IPS-18a (cell line): Measurements from ENCODE around the gene TXNDC11.

Experiments
- H3K27ac ChIP-seq: one replicate; pipeline ENCODE4 v1.5.1; 2013; ENCODE audit warnings: low read length
- H3K27me3 ChIP-seq: one replicate; pipeline ENCODE4 v1.6.1; 2013; ENCODE audit warnings: mild to moderate bottlenecking, low read length; ENCODE audit not compliant: control insufficient read depth, insufficient read depth
- H3K36me3 ChIP-seq: one replicate; pipeline ENCODE4 v1.6.1; 2013; ENCODE audit warnings: low read depth, low read length; ENCODE audit not compliant: control insufficient read depth
- H3K4me1 ChIP-seq: one replicate; pipeline ENCODE4 v1.6.1; 2013; ENCODE audit warnings: low read depth, low read length; ENCODE audit not compliant: control insufficient read depth
- H3K4me3 ChIP-seq: one replicate; pipeline ENCODE4 v1.5.1; 2013; ENCODE audit warnings: low read length
- H3K9ac ChIP-seq: one replicate; pipeline ENCODE4 v1.6.1; 2013; ENCODE audit warnings: mild to moderate bottlenecking, low read length, moderate library complexity
- H3K9me3 ChIP-seq: one replicate; pipeline ENCODE4 v1.6.1; 2013; ENCODE audit warnings: low read depth, low read length; ENCODE audit not compliant: control insufficient read depth

Gene TXNDC11

DNA sequence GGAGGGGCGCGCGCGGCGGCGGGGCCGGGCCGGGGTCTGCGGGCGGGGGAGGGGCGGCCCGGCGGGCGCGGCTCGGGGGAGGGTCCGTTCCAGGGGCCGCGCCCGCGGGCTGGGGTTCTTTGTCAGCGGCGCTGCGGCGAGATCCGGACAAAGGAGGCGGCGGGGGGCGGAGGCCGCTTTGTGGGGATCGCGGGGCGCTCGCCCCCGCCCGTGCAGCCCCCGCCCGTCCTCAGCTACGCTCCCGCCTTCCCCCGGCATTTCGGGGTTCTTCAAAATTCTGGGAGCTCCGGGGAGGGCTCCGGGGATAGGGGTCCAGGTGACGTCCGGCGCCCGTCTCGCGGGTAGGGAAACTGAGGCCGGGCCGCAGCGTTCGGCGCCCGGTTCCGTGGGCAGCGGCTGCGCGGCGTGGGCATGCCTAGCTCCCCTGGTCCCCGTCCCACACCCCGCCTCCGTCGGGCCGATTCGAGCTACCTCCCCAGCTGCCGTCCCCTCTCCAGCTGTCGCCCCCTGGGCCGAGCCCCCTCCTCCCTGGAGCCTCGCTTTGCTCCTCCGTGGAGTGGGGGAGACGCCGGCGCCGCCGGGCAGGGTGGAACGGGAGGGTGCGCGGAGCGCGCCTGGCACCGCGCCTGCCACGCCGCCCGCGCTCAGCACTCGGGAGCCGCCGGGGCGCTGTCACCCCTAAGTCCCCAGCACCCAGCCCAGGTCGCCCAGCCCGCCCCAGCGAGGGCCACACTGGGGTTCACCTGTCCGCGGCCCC, 73.9 kb downstream of the TXNDC11 start:
- no peaks in the 10 kb centered on the region for H3K27me3 ChIP-seq
- H3K9ac ChIP-seq, result peak overlapping the region; percentile 87
- H3K36me3 ChIP-seq, result no peaks in the 10 kb centered on the region
- peaks cover 13% of the 10 kb centered on the region for H3K4me1 ChIP-seq
- H3K27ac ChIP-seq, result no peak overlapping the region
- no peaks in the 10 kb centered on the region for H3K9me3 ChIP-seq
- peak overlapping the region; percentile 70 for H3K4me3 ChIP-seq

DNA sequence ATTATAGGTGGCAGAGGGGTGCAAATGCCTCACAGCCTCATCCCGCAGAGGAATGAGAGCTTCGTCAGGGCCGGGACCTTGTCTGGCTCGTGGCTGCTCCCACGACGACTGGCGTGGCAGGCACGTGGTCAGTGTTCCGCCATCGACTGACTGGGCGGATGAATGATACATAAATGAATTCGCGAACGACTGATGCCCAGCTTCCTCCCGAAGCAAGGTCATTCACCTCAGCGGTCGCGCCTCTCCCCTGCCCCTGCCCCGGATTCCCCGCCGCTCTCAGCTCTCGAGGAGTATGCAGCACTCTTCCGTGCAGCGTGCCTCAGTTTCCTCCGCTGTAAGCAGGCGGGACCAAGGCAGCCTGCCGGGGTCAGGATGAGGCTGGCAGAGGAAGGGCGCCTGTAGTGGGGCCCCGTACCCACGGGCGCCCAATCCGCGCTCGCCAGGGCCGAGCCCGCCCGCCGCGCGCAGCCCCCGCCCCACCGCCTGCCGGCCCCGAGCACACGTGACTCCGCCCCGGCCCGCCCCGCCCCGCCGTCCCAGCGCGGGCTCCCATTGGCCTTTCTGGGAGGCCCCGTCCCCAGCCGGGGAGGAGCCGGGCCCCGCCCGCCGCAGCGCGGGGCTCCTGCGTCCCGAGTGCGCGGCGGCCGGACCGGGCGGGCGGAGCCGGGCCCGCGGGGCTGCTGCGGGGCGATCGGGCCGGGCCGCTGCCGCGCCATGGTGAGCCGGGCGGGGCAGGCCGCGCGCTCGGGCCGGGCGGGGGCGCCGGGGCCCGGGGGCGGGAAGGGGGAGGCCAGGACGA, 74.6 kb downstream of the TXNDC11 start, which contains the start of gene SNN:
TSS of gene SNN (plus strand) at position 632 of the 799 bp plus-strand sequence. CDS start 7,605 bp downstream, outside the sequence.
- H3K9me3 ChIP-seq, result no peaks in the 10 kb centered on the region
- H3K4me3 ChIP-seq, result peak within 1 kb of the TSS; percentile 70
- no peaks in the 10 kb centered on the region for H3K27me3 ChIP-seq
- H3K36me3 ChIP-seq, result no peaks in the 10 kb centered on the region
- H3K9ac ChIP-seq, result peak within 1 kb of the TSS; percentile 87
- no peak within 1 kb of the TSS for H3K27ac ChIP-seq
- H3K4me1 ChIP-seq, result peaks cover 13% of the 10 kb centered on the region

DNA sequence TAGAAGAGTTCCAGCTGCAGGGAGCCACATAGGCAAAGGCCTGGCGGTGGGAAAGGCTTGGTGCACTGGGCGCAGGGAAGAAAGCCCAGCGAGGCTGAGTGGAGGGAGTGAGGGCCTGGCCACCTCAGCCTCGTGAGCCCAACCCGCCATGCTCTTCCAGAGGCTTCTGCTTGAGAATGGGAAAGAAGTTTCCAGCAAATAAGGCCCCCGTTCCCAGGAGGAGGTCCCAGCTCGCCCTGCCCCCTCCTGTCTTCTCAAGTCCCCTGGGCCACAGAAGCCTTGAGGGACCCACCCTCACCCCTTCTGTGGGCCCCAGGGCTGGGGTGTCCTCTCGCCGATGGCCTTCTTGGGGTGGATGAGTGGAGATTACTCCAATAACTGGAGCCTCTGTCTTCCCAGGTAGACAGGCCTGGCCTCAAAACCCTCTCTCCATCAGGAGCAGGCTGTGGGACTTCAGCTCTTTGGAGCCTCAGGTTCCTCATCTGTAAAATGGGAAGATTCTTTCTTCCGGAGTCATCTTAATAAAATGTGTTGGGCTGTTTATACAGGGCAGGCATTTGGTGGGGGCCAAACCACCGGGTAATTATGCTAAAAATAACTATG, 75.3 kb downstream of the TXNDC11 start:
- Histone ChIP-seq H3K9ac (no peak overlapping the region), H3K36me3 (no peaks in the 10 kb centered on the region), H3K9me3 (no peaks in the 10 kb centered on the region), H3K4me3 (no peak overlapping the region), H3K4me1 (peaks cover 13% of the 10 kb centered on the region), H3K27ac (no peak overlapping the region), H3K27me3 (no peaks in the 10 kb centered on the region)

DNA sequence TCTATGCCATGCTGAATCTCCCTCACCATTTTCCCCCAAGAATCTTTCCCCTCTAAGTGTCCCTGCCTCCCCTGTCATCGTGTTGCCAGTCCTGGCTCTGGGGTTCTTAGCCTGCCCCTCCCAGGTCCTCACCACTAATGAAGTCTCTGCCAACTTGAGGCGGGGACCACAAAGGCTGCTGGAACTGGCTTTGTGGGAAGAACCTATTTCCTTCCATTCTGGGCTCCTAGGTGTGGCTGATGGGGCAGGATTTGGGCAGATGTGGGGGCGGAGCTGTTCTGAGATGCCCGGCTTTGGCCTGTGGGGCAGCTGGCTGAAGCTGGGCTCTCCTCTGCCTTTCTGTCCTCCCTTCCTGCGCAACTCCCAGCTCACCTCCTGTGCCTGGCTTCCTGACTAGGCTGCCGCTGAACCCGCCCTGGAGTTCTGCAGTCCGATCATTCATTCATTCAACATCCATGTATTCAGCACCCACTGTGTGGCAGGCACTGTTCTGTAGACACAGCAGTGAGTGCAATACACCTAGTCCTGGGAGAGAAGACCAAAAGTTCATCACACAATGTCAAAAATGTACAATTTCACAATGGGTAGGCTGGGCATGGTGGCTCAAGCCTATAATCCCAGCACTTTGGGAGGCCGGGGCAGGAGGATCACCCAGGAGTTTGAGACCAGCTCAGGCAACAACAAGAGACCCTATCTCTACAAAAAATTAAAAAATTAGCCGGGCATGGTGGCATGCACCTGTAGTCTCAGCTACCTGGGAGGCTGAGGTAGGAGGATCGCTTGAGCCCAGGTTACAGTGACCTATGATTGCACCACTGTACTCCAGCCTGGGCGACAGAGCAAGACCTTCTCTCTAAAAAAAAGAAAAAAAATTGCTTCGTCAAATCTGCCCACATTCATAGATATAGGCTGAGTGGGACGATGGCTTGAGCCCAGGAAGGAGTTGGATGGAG, 76.3 kb downstream of the TXNDC11 start:
- H3K9ac ChIP-seq, result no peak overlapping the region
- H3K36me3 ChIP-seq, result no peaks in the 10 kb centered on the region
- H3K4me3 ChIP-seq, result no peak overlapping the region
- H3K27me3 ChIP-seq, result no peaks in the 10 kb centered on the region
- H3K9me3 ChIP-seq, result no peaks in the 10 kb centered on the region
- peaks cover 13% of the 10 kb centered on the region for H3K4me1 ChIP-seq
- H3K27ac ChIP-seq, result no peak overlapping the region

DNA sequence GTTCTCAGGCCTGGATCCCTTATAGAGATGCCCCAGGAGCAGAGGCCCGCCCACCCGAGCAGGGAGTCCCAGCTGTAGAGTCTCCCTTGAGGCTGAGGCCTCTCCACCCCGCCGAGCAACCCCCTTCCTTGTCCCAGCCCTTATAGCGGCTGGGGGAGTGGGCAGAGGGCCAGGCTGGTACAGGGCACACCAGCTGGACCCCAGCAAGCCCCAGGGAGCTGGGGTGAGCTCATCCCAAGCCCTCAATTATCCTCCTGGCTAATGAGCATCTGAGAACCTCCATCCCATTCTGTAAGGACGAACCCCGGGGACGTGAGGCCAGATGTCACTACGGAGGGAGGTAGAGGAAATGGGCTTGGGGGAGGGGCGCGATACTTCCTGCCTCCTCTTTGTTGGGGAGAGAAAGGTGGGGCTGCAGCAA, 77.6 kb downstream of the TXNDC11 start:
- H3K9ac ChIP-seq, result no peak overlapping the region
- H3K27me3 ChIP-seq, result no peaks in the 10 kb centered on the region
- no peak overlapping the region for H3K27ac ChIP-seq
- peaks cover 13% of the 10 kb centered on the region for H3K4me1 ChIP-seq
- no peaks in the 10 kb centered on the region for H3K36me3 ChIP-seq
- H3K4me3 ChIP-seq, result peak overlapping the region; percentile 7
- no peaks in the 10 kb centered on the region for H3K9me3 ChIP-seq

DNA sequence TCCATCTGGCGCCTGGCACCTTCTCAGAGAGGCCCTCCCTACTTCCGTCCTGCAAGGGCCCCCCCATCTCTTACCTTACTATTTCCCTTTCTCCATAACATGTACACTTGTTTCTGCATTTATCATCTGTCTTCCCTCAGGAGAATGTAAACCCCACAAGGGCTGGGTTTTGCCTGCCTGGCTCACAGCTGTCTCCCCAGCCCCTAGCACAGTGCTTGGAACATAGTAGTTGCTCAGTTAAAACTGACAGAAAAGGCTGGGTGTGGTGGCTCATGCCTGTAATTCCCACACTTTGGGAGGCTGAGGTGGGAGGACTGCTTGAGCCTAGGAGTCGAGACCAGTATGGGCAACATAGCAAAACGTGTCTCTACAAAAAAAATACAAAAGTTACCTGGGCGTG, 80.1 kb downstream of the TXNDC11 start:
- Histone ChIP-seq H3K36me3 (no peaks in the 10 kb centered on the region), H3K27me3 (no peaks in the 10 kb centered on the region), H3K4me3 (no peak overlapping the region), H3K9ac (no peak overlapping the region), H3K27ac (no peak overlapping the region), H3K9me3 (no peaks in the 10 kb centered on the region), H3K4me1 (peaks cover 13% of the 10 kb centered on the region)

DNA sequence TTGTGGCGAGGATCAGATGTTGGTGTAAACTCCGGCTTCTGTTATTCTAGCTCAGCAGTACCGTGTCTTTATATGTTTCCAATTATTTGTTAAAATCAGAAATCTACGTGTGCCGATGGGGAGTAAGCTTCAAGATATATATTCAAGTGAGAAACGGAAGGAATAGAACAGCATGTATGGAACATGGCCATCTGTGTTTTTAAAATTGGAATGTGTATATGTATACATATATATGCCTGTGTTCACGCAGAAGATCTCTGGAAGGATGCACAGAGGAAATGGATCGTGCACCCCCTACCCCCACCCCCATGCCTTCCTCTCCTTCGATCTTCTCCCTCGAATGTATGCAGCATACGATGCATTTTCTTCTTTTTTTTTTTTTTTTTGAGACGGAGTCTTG, 82.1 kb downstream of the TXNDC11 start:
- Histone ChIP-seq H3K27ac (no peak overlapping the region), H3K9ac (no peak overlapping the region), H3K36me3 (no peaks in the 10 kb centered on the region), H3K27me3 (no peaks in the 10 kb centered on the region), H3K4me3 (no peak overlapping the region), H3K4me1 (peaks cover 13% of the 10 kb centered on the region), H3K9me3 (no peaks in the 10 kb centered on the region)

DNA sequence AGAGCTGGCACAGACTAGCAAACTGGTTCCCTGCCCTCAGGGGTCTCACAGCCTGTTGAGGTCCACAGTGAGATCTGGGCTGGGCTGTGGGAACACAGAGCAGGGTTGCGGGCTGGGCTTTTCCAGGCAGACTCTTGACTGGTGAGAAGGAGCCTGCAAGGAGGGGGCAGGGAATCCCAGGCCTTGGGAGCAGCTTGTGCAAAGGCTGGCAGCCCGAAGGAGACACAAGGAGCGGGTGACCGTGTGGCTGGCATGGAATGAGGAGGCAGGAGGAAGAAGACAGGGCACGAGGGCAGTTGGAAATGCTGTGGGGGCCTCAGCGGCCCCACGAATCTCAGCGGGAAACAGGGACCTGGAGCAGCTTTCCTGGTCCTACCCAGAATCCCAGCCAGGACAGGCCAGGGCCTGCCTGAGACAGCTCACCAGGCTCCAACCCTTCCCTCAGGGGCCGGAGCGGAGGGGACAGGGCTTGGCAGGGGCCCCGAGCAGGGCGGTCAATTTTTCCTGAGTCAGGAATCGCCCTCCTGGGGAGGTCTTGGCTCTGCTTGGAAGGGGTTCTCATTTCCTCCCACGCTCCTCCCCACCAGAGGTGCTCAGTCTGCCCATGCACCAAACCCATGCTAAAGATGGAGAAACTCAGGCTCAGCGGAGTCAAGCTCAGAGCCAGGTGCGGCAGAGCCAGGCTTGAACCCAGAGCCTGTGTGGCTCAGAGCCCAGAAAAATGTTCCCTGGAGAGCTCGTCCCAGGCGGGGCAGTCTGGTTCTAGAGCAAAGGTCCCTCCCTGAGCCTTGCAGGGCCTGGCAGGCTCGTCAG, 83.6 kb downstream of the TXNDC11 start:
- Histone ChIP-seq H3K4me3 (no peak overlapping the region), H3K4me1 (no peaks in the 10 kb centered on the region), H3K36me3 (no peaks in the 10 kb centered on the region), H3K27ac (no peak overlapping the region), H3K9ac (no peak overlapping the region), H3K27me3 (no peaks in the 10 kb centered on the region), H3K9me3 (no peaks in the 10 kb centered on the region)

DNA sequence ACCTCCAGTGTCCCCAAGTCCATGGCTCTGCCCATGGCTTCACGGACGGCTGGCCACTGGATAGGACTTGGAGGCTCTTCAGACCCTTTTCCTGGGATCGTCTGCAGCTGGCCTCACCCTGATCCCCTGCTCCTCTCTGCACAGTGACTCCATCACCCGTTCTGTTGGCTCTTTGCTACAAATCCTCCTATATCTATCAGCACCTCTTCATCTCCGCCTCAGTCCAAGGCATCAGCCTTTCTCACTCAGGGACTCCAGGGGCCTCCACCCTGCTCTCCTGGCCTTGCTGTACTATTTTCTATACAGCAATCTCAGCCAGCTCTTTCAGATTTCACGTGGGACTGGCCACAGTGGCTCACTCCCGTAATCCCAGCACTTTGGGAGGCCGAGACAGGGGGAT, 85.1 kb downstream of the TXNDC11 start:
- no peaks in the 10 kb centered on the region for H3K9me3 ChIP-seq
- H3K4me3 ChIP-seq, result no peak overlapping the region
- no peaks in the 10 kb centered on the region for H3K36me3 ChIP-seq
- H3K9ac ChIP-seq, result no peak overlapping the region
- no peak overlapping the region for H3K27ac ChIP-seq
- H3K27me3 ChIP-seq, result no peaks in the 10 kb centered on the region
- no peaks in the 10 kb centered on the region for H3K4me1 ChIP-seq

DNA sequence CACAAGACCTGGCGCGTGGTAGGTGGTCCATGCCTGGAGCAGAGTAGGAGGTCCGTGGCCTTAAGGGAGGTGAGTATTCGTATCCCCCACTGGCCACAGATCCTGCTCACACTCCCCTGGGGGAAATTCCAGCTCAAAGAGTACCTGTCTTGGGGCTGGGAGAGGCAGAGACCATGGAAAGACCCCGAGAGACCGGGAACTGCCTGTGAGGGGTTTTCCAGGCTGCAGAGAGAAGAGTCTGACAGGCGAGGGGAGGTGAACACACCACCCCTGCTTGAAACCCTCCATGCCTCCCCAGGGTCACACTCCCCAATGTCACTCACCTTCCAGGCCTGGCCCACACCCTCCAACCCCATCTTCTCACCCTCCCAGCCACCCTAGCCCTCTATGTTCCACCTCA, 87.0 kb downstream of the TXNDC11 start:
- Histone ChIP-seq H3K9ac (no peak overlapping the region), H3K36me3 (no peaks in the 10 kb centered on the region), H3K4me3 (no peak overlapping the region), H3K4me1 (no peaks in the 10 kb centered on the region), H3K27me3 (no peaks in the 10 kb centered on the region), H3K9me3 (no peaks in the 10 kb centered on the region), H3K27ac (no peak overlapping the region)
